Gastroesophageal sphincter (tissue), 4 donors: ENCODE data around the gene FLVCR1. TPM values are rescaled to one million over a fixed set of nuclear protein-coding genes. Genes with fewer than 3 reads are reported as not detected.
"Not testable (repeated sequence)": the region's sequence is repeated elsewhere in the genome, so short reads cannot be mapped to it uniquely, and the experiment has no call there.

Experiments used
- ATAC-seq: fragments of 150-250 bp; one replicate; pipeline ENCODE4 v1.9.1; 2016; ENCODE audit warnings: mild to moderate bottlenecking, moderate library complexity
- H3K27ac ChIP-seq, 4 donors: fragments of 200-600 bp; sonication (generic) in 3 of 4; 1 replicate in 3 of 4; 2 replicates in 1 of 4; pipeline ENCODE4 v1.5.1; 2016 to 2019
- H3K27me3 ChIP-seq: fragments of 200-600 bp; sonication (generic); one replicate; pipeline ENCODE4 v1.5.1; 2019
- H3K36me3 ChIP-seq, 2 donors: fragments of 200-600 bp; sonication (generic); one replicate each; pipeline ENCODE4 v1.5.1; 2019; ENCODE audit warnings: control low read depth in 1 of 2
- H3K4me1 ChIP-seq, 3 donors: fragments of 200-600 bp; sonication (generic); 1 replicate in 2 of 3; 2 replicates in 1 of 3; pipeline ENCODE4 v1.5.1; 2016 to 2019; ENCODE audit warnings: control low read depth in 2 of 3
- H3K4me3 ChIP-seq, 2 donors: fragments of 200-600 bp; sonication (generic); one replicate each; pipeline ENCODE4 v1.5.1; 2019; ENCODE audit warnings: mild to moderate bottlenecking in 1 of 2, moderate library complexity in 1 of 2
- H3K9me3 ChIP-seq, 3 donors: fragments of 200-600 bp; sonication (generic); one replicate each; pipeline ENCODE4 v1.5.1; 2017 to 2019; ENCODE audit warnings: control low read depth in 2 of 3
- EP300 ChIP-seq: sonication (generic); formaldehyde crosslinking; IDR thresholded peaks from one replicate; pipeline ENCODE4 v1.6.1; 2017; ENCODE audit warnings: antibody characterized with exemption, mild to moderate bottlenecking
- POLR2A ChIP-seq, 2 donors: fragments of 450-650 bp; IDR thresholded peaks; one replicate each; pipeline ENCODE4 v1.6.1; 2017; ENCODE audit warnings: antibody characterized with exemption in 2 of 2, mild to moderate bottlenecking in 2 of 2, moderate library complexity in 1 of 2
- POLR2AphosphoS5 ChIP-seq: sonication (generic); formaldehyde crosslinking; IDR thresholded peaks from one replicate; pipeline ENCODE4 v1.6.1; 2017; ENCODE audit warnings: antibody characterized with exemption
- WGBS, 2 donors: methylation state at CpG; one replicate each; pipeline ENCODE4 v1.1.5; 2018; ENCODE audit warnings: low coverage in 1 of 2; 5-methylcytosine and 5-hydroxymethylcytosine counted together
- total RNA-seq, 4 donors: library from RNA; depleted of rRNA; stranded (reverse); fragments of >200 nt; gene quantifications; one replicate each; pipeline ENCODE4 v1.1.0, GENCODE V29; 2016
- TF ChIP-seq, protein P1 (sequence below), 4 experiments: fragments of 200-600 bp in 2 of 4; fragments of 450-650 bp in 2 of 4; sonication (generic) in 1 of 4; IDR thresholded peaks; one replicate each; pipeline ENCODE4 v1.5.1; 2017 to 2019; ENCODE audit warnings: antibody characterized with exemption in 4 of 4, mild to moderate bottlenecking in 2 of 4, moderate library complexity in 2 of 4

The FLVCR1 gene
- total RNA-seq, 4 donors from 2014 or later, result 3.2 to 9.2 (median 4.4) TPM

DNA sequence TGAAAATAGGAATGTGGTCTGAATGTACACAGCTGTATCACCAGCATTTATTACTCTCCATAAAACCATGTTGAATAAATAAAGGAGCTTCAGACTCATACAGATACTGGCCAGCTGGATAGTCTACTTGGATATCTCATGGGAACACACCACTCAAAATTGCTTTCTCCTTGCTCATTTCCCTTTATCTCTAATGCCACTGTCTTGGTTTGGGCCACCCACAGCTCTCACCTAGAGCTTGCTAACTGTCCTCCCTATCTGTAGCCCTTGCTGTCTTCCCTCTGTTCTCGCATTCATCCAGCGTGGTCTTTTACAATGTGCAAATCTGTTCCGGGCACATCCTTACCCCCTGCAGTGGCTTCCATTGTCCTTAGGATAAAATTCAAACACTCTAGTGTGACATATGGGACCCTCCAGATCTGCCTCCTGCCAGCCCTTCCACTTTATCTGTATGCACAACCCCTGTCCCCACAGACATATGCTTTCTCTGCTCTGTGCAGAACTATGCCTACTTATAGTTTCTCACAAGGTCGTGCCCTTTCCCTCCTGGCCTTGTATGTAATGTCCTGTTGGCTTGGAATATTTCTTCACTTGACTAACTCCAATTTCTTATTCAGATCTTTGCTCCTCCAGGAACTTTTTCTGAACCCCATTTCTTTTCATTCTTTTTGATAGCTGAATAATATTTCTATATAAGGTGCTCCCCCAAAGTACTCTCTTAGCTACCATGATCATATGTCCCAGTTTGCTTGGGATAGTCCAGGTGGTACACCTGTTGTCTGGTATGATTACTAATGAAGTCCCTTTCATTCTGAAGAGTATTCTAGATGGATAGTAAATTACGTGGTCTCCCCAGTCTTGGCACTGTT is 2.9 kb downstream of the FLVCR1 start:
- TF ChIP-seq EP300, result no peak
- TF ChIP-seq, protein P1, sequence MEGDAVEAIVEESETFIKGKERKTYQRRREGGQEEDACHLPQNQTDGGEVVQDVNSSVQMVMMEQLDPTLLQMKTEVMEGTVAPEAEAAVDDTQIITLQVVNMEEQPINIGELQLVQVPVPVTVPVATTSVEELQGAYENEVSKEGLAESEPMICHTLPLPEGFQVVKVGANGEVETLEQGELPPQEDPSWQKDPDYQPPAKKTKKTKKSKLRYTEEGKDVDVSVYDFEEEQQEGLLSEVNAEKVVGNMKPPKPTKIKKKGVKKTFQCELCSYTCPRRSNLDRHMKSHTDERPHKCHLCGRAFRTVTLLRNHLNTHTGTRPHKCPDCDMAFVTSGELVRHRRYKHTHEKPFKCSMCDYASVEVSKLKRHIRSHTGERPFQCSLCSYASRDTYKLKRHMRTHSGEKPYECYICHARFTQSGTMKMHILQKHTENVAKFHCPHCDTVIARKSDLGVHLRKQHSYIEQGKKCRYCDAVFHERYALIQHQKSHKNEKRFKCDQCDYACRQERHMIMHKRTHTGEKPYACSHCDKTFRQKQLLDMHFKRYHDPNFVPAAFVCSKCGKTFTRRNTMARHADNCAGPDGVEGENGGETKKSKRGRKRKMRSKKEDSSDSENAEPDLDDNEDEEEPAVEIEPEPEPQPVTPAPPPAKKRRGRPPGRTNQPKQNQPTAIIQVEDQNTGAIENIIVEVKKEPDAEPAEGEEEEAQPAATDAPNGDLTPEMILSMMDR (IDR thresholded peaks at IDR 0.05), result no peak
- TF ChIP-seq POLR2A (IDR thresholded peaks at IDR 0.05), result no peak
- no peak for TF ChIP-seq POLR2AphosphoS5
- Histone ChIP-seq H3K27me3 (no peaks in the 10 kb centered on the region), H3K27ac (no peak overlapping the region), H3K4me1 (peaks cover 0 to 51% (median 4%) of the 10 kb centered on the region in 3 donors), H3K36me3 (peaks cover 0 to 11% of the 10 kb centered on the region in 2 donors), H3K4me3 (no peak overlapping the region), H3K9me3 (no peaks in the 10 kb centered on the region)
- ATAC-seq, result no peak
- WGBS, 2 donors, result 70 to 82% methylated on average over 5 of the region's 5 CpGs

DNA sequence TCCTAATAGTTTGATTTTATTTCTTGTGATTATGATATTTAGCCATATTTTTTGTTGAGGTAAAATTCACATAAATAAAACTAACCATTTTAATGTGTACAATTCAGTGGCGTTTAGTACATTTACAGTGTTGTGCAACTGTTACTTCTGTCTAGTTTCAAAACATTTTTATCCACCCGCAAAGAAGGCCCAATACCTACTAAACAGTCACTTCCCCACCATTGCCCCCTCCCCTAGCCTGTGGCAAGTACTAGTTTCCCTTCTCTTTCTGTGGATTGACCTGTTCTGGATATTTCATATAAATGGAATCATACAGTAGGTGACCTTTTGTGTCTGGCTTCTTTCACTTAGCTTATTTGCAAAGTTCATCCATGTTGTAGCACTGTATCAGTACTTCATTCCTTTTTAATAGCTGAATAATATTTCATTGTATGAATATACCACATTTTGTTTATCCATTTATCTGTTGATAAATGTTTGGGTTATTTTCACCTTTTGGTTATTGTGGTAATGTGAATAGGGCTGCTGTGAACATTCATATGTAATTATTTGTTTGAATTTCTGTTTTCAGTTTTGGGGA is 4.1 kb downstream of the FLVCR1 start:
- H3K9me3 ChIP-seq, result no peaks in the 10 kb centered on the region
- H3K27me3 ChIP-seq, result no peaks in the 10 kb centered on the region
- 88 to 95% methylated on average over 2 of the region's 2 CpGs for WGBS, 2 donors
- H3K36me3 ChIP-seq, result peaks cover 0 to 14% of the 10 kb centered on the region in 2 donors
- H3K4me3 ChIP-seq, result no peak overlapping the region
- peaks cover 0 to 45% (median 4%) of the 10 kb centered on the region in 3 donors for H3K4me1 ChIP-seq
- ATAC-seq, result no peak
- TF ChIP-seq, protein P1 (IDR thresholded peaks at IDR 0.05), result no peak
- TF ChIP-seq POLR2AphosphoS5 (no peak), POLR2A (IDR thresholded peaks at IDR 0.05) (no peak), EP300 (no peak)
- H3K27ac ChIP-seq, result no peak overlapping the region

DNA sequence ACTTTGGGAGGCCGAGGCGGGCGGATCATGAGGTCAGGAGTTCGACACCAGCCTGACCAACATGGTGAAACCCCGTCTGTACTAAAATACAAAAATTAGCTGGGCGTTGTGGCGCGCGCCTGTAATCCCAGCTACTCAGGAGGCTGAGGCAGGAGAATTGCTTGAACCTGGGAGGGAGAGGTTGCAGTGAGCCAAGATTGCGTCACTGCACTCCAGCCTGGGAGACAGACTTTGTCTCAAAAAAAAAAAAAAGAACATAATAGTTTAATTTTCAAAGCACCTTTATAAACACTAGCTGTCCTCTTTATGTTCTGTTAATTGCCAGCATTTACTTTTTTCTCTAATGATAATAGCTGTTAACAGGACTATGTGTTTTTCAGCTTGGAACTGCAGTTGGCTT is 5.3 kb downstream of the FLVCR1 start:
- not testable (repeated sequence) for H3K9me3 ChIP-seq, H3K4me3 ChIP-seq, H3K27me3 ChIP-seq, ATAC-seq, H3K27ac ChIP-seq
- Histone ChIP-seq H3K4me1 (peaks cover 0 to 41% (median 4%) of the 10 kb centered on the region in 3 donors), H3K36me3 (peaks cover 0 to 24% of the 10 kb centered on the region in 2 donors)
- 100% methylated on average over 3 of the region's 10 CpGs; no CpG with 5 or more reads in 1 of the 2 donors for WGBS, 2 donors

DNA sequence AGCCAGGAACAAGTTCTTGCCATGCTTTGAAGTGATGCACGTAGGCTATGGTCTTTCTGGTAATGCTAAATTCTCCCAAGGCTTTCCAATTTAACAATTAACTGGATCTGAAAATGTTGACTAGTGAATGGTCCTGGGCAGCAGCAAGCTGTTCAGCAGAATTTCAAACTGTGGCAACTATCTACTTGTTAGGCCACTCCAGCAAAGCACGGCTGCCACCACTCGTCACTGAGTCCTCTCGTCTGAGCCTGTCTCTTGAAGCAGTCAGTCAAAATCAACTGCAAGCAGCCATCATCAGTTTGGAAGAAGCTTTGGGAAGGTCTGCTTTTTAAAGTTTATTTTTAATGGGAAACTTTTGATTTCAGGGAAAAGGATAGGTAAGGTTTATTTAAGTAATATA is 6.1 kb downstream of the FLVCR1 start:
- Histone ChIP-seq H3K4me1 (peaks cover 0 to 34% (median 0%) of the 10 kb centered on the region in 3 donors), H3K9me3 (no peaks in the 10 kb centered on the region), H3K27me3 (no peaks in the 10 kb centered on the region), H3K27ac (no peak overlapping the region), H3K4me3 (no peak overlapping the region), H3K36me3 (peaks cover 0 to 26% of the 10 kb centered on the region in 2 donors)
- no peak for ATAC-seq
- 81 to 90% methylated on average over 4 of the region's 4 CpGs for WGBS, 2 donors
- TF ChIP-seq EP300, result no peak
- TF ChIP-seq, protein P1 (IDR thresholded peaks at IDR 0.05), result no peak
- TF ChIP-seq POLR2A (IDR thresholded peaks at IDR 0.05), result no peak
- TF ChIP-seq POLR2AphosphoS5, result no peak

DNA sequence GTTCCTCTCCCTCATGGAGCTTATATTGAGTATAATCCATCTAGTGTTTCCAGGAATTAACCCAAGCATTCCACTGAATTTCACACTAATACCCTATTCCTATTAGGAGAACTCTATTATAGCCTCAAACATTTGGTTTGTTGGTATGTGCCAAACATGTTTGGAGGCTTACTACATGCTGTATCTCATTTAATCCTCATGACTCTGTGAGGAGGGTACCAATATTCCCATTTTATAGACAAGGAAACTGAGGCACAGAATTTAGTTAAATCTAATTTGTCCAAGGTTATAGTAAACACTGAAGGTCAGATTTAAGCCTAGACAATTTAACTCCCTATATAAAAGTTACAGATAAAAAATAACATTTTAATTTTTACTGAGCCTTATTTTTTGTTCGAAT is 9.1 kb downstream of the FLVCR1 start:
- peaks cover 0 to 4% (median 0%) of the 10 kb centered on the region in 3 donors for H3K4me1 ChIP-seq
- TF ChIP-seq POLR2A (IDR thresholded peaks at IDR 0.05), result no peak
- TF ChIP-seq, protein P1 (IDR thresholded peaks at IDR 0.05), result no peak
- TF ChIP-seq POLR2AphosphoS5, result no peak
- TF ChIP-seq EP300, result no peak
- H3K36me3 ChIP-seq, result peaks cover 0 to 49% of the 10 kb centered on the region in 2 donors
- H3K9me3 ChIP-seq, result no peaks in the 10 kb centered on the region
- no peak overlapping the region for H3K27ac ChIP-seq
- H3K27me3 ChIP-seq, result no peaks in the 10 kb centered on the region
- ATAC-seq, result no peak
- H3K4me3 ChIP-seq, result no peak overlapping the region
- WGBS, 2 donors, result 95 to 100% methylated on average over 1 of the region's 1 CpG
